Lower leg skin (tissue), 4 donors: ENCODE results near the gene SYTL1. TPM values are rescaled to one million over a fixed set of nuclear protein-coding genes. Genes with fewer than 3 reads are reported as not detected.
"Not testable (repeated sequence)": the region's sequence is repeated elsewhere in the genome, so short reads cannot be mapped to it uniquely, and the experiment has no call there.

Experiments
- DNase-seq, 2 donors: peaks; one replicate each; pipeline ENCODE4 v3.0.0-alpha.2; 2019; ENCODE audit warnings: low spot score in 2 of 2
- H3K4me3 ChIP-seq: fragments of 200-600 bp; sonication (generic); 2 replicates; pipeline ENCODE4 v1.5.1; 2017; ENCODE audit warnings: mild to moderate bottlenecking, low read depth; ENCODE audit not compliant: poor library complexity, severe bottlenecking
- CTCF ChIP-seq, 3 donors: fragments of 450-650 bp; IDR thresholded peaks; one replicate each; pipeline ENCODE4 v1.5.1; 2016; ENCODE audit warnings: antibody characterized with exemption in 3 of 3, mild to moderate bottlenecking in 3 of 3, moderate library complexity in 2 of 3
- POLR2A ChIP-seq, 2 donors: fragments of 450-650 bp; IDR thresholded peaks; one replicate each; pipeline ENCODE4 v1.6.1; 2016 to 2017; ENCODE audit warnings: antibody characterized with exemption in 2 of 2, mild to moderate bottlenecking in 1 of 2, moderate library complexity in 1 of 2
- WGBS, 2 donors: methylation state at CpG; one replicate each; pipeline ENCODE4 v1.1.5; 2018; 5-methylcytosine and 5-hydroxymethylcytosine counted together
- intact Hi-C: fragments of 100-400 bp; cut with DNase I; formaldehyde crosslinking; loops from one replicate; pipeline ENCODE4 v1.15.0; 2023; ENCODE audit warnings: low total_unique reads
- total RNA-seq, 4 donors: library from RNA; depleted of rRNA; stranded (reverse); fragments of >200 nt; gene quantifications; one replicate each; pipeline ENCODE4 v1.1.0, GENCODE V29; 2016

The SYTL1 gene
- total RNA-seq, 4 donors from 2014 or later: 183 to 231 (median 219) TPM

GRCh38 chr1:27383039-27383605, 41.3 kb downstream of the SYTL1 start, which contains the start of gene CD164L2:
Gene CD164L2, minus strand, starts transcription at chr1:27383333. Its CDS starts 94 bp downstream, at chr1:27383239.
- intact Hi-C loops: loop anchor here (10.0 kb wide), 1 partner anchor 48 kb away; no protein-coding TSS in a partner anchor
- DNase-seq: peak in 1 of 2 donors; percentile 47
- H3K4me3 ChIP-seq: peak within 1 kb of the TSS; percentile 12
- WGBS, 2 donors: 14 to 18% methylated on average over 19 to 33 of the region's 43 CpGs
- no peak for TF ChIP-seq POLR2A (IDR thresholded peaks at IDR 0.05)
- TF ChIP-seq CTCF (IDR thresholded peaks at IDR 0.05): no peak

- intact Hi-C loops: loop anchor here (10.0 kb wide), 1 partner anchor 49 kb away; no protein-coding TSS in a partner anchor
- 81 to 86% methylated on average over 13 of the region's 13 CpGs for WGBS, 2 donors
- TF ChIP-seq CTCF (IDR thresholded peaks at IDR 0.05) (no peak), POLR2A (IDR thresholded peaks at IDR 0.05) (no peak)
- no peak overlapping the region for H3K4me3 ChIP-seq
- no peak for DNase-seq
Measured at GRCh38 chr1:27383661-27384060, 41.8 kb downstream of the SYTL1 start.

- intact Hi-C loops: loop anchor here (10.0 kb wide), 1 partner anchor 50 kb away; no protein-coding TSS in a partner anchor
- not testable (repeated sequence) for DNase-seq
Measured at GRCh38 chr1:27384797-27385196, 43.0 kb downstream of the SYTL1 start.

GRCh38 chr1:27388337-27389005, 46.6 kb downstream of the SYTL1 start:
- TF ChIP-seq CTCF (IDR thresholded peaks at IDR 0.05): peak in 1 of 3 donors; percentile 85
- no peak for TF ChIP-seq POLR2A (IDR thresholded peaks at IDR 0.05)
- peak in 1 of 2 donors; percentile 95 for DNase-seq
- WGBS, 2 donors: 35 to 52% methylated on average over 5 of the region's 5 CpGs
- H3K4me3 ChIP-seq: no peak overlapping the region
- intact Hi-C loops: loop anchor here (10.0 kb wide), 1 partner anchor 54 kb away; no protein-coding TSS in a partner anchor

More at GRCh38 chr1:27384797-27385196, 43.0 kb downstream of the SYTL1 start:
- H3K4me3 ChIP-seq: not testable (repeated sequence)
- 93 to 95% methylated on average over 3 of the region's 3 CpGs for WGBS, 2 donors

- TF ChIP-seq POLR2A (IDR thresholded peaks at IDR 0.05): no peak
- TF ChIP-seq CTCF (IDR thresholded peaks at IDR 0.05): no peak
- no peak for DNase-seq
- WGBS, 2 donors: 11 to 13% methylated on average over 12 to 13 of the region's 13 CpGs
- intact Hi-C loops: loop anchor here (10.0 kb wide), 1 partner anchor 287 kb away; no protein-coding TSS in a partner anchor
- H3K4me3 ChIP-seq: no peak overlapping the region
Measured at GRCh38 chr1:27391511-27392095, 49.8 kb downstream of the SYTL1 start.
